GM12865 (cell line): ENCODE results near the gene ANO6.
"Not testable (repeated sequence)": the region's sequence is repeated elsewhere in the genome, so short reads cannot be mapped to it uniquely, and the experiment has no call there.

Experiments
- DNase-seq: peaks from one replicate; pipeline ENCODE4 v3.0.0; 2010; ENCODE audit warnings: low read depth
- H3K4me3 ChIP-seq: 2 replicates; pipeline ENCODE4 v1.5.1; 2011; ENCODE audit warnings: mild to moderate bottlenecking, low read depth, low read length, control low read depth
- TF ChIP-seq, protein P1 (sequence below): IDR thresholded peaks from 2 replicates; pipeline ENCODE4 v1.5.1; 2011; ENCODE audit warnings: low read length, control low read depth, low read depth, inconsistent platforms; ENCODE audit not compliant: insufficient read depth; ENCODE audit errors: missing control alignments

Gene ANO6

DNA sequence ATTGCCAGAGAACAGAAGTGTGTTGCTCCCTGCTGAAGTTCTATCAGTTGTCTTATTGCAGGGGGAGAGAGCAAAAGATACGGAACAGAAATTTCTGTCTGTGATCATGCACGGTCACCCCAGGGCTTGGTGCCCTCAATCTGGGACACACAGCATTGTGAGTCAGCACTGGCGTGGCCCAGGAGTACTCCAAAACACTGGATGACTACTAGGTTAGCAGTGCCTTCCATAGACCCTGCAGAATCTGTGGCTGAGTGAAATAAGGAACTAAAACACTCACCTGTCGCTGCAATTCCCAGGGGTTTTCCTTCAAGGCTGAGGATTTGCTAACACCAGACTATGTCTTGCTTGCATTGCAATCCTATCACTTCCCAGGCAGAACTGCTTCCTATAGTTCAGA is 165.5 kb downstream of the ANO6 start:
- TF ChIP-seq, protein P1, sequence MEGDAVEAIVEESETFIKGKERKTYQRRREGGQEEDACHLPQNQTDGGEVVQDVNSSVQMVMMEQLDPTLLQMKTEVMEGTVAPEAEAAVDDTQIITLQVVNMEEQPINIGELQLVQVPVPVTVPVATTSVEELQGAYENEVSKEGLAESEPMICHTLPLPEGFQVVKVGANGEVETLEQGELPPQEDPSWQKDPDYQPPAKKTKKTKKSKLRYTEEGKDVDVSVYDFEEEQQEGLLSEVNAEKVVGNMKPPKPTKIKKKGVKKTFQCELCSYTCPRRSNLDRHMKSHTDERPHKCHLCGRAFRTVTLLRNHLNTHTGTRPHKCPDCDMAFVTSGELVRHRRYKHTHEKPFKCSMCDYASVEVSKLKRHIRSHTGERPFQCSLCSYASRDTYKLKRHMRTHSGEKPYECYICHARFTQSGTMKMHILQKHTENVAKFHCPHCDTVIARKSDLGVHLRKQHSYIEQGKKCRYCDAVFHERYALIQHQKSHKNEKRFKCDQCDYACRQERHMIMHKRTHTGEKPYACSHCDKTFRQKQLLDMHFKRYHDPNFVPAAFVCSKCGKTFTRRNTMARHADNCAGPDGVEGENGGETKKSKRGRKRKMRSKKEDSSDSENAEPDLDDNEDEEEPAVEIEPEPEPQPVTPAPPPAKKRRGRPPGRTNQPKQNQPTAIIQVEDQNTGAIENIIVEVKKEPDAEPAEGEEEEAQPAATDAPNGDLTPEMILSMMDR: no peak
- no peak for DNase-seq
- no peak overlapping the region for H3K4me3 ChIP-seq

DNA sequence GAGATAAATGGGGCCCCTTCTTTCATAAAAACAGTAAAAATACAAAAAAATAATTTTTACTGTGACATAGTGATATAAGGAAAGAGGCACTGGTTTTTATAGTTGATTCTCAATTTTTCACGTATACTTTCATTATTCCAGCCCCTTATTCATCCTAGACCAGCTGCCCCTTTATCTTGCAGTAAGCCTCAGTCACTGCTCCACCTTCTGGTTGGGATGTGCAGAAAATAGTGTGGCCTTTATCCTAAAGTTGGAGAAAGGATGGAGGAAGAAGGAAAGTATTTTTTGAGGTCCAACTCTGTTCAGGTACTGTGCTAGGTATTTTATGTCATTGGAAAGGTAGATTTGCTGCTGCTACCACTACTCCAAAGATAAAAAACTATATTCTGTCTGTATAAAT is 172.7 kb downstream of the ANO6 start:
- H3K4me3 ChIP-seq: no peak overlapping the region
- DNase-seq: no peak
- TF ChIP-seq, protein P1: peak; percentile 29

DNA sequence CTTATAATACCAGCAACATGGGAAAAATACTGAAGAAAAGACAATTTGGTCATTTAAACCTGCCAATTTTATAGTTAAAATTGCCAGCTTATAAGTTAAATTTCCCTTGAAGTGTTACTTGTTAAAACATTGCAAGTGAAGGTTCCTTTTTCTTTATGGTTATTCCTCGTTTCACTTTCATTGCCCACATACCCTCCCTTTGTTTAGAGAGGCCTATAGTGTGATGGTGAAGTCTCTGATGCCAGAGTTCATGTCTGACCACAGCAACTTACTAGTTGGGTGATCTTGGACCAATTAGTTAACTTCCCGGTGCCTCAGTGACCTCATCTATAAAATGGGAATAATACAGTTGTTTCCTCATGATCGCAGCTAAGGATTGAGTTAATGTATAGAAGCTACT is 173.5 kb downstream of the ANO6 start:
- DNase-seq: no peak
- TF ChIP-seq, protein P1: no peak
- no peak overlapping the region for H3K4me3 ChIP-seq

DNA sequence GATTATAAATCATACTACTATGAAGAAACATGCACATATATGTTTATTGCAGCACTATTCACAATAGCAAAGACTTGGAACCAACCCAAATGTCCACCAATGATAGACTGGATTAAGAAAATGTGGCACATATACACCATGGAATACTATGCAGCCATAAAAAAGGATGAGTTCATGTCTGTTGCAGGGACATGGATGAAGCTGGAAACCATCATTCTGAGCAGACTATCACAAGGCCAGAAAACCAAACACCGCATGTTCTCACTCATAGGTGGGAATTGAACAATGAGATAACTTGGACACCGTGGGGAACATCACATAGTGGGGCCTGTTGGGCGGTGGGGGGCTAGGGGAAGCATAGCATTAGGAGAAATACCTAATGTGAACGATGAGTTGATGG is 181.6 kb downstream of the ANO6 start:
- not testable (repeated sequence) for DNase-seq

DNA sequence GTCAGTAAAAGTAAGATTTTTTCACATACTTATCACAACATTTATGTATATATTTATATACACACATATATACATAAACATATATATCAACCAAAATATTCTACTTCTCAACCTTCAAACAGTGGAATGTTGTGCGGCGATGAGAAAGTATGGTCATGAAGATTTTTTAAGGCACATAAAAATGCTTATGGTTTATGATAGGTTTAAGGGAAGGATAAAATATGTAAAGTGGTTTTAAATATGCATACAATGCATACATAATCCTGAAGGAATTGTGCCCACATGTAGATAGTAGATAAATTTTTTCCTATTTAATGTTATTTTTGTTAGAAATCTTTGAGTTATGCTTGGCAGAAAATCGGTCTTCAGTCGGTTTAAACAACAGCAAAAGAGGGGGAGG is 182.7 kb downstream of the ANO6 start:
- no peak overlapping the region for H3K4me3 ChIP-seq
- no peak for DNase-seq
- TF ChIP-seq, protein P1: no peak

More for the DNA sequence above, 181.6 kb downstream of the ANO6 start:
- H3K4me3 ChIP-seq: not testable (repeated sequence)

DNA sequence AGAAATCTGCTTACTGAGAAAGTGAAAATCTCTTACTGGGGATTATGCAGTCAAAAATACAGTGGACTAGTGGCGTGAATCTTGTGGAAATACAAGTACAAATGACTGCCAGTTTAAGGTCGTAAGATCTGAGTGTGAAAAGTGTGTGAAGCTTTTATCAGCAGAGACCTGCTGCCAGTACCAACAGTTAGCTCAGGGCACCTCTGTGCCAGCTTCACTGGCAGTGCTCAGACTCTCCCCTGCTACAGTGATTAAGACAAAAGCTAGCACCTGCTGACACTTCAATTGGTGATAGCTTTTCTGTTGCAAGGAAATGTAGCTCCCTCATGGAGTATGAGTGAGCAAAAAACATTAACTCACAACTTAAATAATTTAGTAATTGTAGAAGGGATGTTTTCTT is 185.1 kb downstream of the ANO6 start:
- DNase-seq: no peak
- TF ChIP-seq, protein P1: no peak
- no peak overlapping the region for H3K4me3 ChIP-seq

DNA sequence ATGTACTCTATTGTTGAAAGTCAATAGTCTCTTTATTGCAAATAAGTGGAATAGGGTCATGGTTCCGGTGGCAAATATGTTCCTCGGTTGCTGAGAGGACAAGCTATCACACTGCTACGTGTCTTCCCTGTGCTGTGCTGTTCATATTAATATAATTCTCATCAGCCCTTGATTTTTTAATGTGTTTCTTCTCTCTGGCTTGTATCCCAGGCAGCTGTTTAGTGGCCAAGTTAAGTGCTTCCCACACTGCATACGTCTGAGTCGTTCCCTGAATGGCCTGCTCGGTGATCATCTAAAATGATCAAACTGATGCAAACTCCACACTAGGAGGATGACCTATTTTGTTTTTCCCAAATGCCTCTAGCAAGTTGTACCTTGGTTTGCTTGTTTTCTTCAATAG is 186.4 kb downstream of the ANO6 start:
- no peak overlapping the region for H3K4me3 ChIP-seq
- no peak for DNase-seq
- TF ChIP-seq, protein P1: no peak
